ENCODE measurements around the gene TSPAN11.

GRCh38 chr12:30965613-30965985 is 39.1 kb downstream of the TSPAN11 start:
- TF ChIP-seq, protein P1, sequence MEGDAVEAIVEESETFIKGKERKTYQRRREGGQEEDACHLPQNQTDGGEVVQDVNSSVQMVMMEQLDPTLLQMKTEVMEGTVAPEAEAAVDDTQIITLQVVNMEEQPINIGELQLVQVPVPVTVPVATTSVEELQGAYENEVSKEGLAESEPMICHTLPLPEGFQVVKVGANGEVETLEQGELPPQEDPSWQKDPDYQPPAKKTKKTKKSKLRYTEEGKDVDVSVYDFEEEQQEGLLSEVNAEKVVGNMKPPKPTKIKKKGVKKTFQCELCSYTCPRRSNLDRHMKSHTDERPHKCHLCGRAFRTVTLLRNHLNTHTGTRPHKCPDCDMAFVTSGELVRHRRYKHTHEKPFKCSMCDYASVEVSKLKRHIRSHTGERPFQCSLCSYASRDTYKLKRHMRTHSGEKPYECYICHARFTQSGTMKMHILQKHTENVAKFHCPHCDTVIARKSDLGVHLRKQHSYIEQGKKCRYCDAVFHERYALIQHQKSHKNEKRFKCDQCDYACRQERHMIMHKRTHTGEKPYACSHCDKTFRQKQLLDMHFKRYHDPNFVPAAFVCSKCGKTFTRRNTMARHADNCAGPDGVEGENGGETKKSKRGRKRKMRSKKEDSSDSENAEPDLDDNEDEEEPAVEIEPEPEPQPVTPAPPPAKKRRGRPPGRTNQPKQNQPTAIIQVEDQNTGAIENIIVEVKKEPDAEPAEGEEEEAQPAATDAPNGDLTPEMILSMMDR (IDR thresholded peaks at IDR 0.05; ENCODE audit: insufficient read depth, low read length, poor library complexity, severe bottlenecking): no peak
- no peak for TF ChIP-seq EZH2phosphoT487 (conservative IDR thresholded peaks at IDR 0.05; ENCODE audit: low read length)

Measured in SU-DHL-6 (cell line).